Neural cell (in vitro differentiated cells): ENCODE results near the gene SLC5A5.

ENCODE experiments used
- EP300 ChIP-seq: fragments of 450-650 bp; conservative IDR thresholded peaks from 2 replicates; pipeline ENCODE4 v1.6.1; 2014; ENCODE audit warnings: antibody characterized with exemption, mild to moderate bottlenecking, moderate library complexity; ENCODE audit not compliant: poor library complexity, severe bottlenecking
- EZH2 ChIP-seq: fragments of 200-600, 300-800 bp; shearing (Covaris generic), sonication (generic); IDR thresholded peaks from 2 replicates; pipeline ENCODE4 v1.6.1; 2014; ENCODE audit warnings: antibody characterized with exemption, low read length, borderline replicate concordance, mild to moderate bottlenecking; ENCODE audit not compliant: insufficient read depth, poor library complexity, severe bottlenecking
- POLR2AphosphoS5 ChIP-seq: IDR thresholded peaks from 2 replicates; pipeline ENCODE4 v1.6.1; 2012
- SMC3 ChIP-seq: fragments of 450-650 bp; conservative IDR thresholded peaks from 2 replicates; pipeline ENCODE4 v1.6.1; 2014; ENCODE audit warnings: antibody characterized with exemption, mild to moderate bottlenecking, moderate library complexity; ENCODE audit not compliant: poor library complexity
- TAF1 ChIP-seq: IDR thresholded peaks from 2 replicates; pipeline ENCODE4 v1.6.1; 2012; ENCODE audit warnings: low read depth
- TF ChIP-seq, protein P1 (sequence below): IDR thresholded peaks from 2 replicates; pipeline ENCODE4 v1.6.1; 2012; ENCODE audit warnings: borderline replicate concordance
- TF ChIP-seq, protein P2 (sequence below): fragments of 450-650 bp; IDR thresholded peaks from 2 replicates; pipeline ENCODE4 v1.5.1; 2014; ENCODE audit warnings: antibody characterized with exemption, mild to moderate bottlenecking, moderate library complexity; ENCODE audit not compliant: poor library complexity, severe bottlenecking

DNA sequence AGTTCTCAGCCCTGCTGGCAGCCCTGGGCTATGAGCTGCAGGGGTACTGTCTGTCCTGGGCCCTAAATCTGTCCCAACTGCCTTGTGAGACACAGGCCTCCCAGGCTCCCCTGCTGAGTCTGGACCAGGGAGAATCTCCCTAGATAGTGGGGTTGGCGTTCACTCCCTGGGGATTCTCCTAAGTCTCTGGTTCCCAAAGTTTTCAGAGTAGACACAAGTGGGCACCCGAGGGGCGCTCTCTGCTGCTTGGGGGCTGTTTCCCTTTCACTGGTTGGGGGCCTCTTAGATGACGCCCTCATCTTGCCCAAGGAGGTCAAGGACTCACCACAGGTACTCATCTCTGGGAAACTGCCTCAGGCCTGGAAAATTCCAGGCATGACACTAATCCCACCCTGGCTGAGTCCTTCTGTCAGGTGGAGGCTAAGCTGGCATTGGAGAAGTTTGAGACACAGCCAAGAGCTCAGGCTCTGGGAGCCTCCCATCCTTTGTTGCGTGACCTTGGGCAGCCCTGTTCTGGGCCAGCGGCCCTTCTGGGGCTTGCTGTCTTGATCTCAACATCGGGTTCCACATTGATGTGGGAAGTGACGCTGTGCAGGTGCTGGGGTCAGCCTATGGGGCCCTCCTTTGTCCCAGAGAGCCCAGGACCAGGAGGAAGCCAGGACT lies 8.1 kb upstream of the SLC5A5 start:
- TF ChIP-seq TAF1: no peak
- TF ChIP-seq, protein P1, sequence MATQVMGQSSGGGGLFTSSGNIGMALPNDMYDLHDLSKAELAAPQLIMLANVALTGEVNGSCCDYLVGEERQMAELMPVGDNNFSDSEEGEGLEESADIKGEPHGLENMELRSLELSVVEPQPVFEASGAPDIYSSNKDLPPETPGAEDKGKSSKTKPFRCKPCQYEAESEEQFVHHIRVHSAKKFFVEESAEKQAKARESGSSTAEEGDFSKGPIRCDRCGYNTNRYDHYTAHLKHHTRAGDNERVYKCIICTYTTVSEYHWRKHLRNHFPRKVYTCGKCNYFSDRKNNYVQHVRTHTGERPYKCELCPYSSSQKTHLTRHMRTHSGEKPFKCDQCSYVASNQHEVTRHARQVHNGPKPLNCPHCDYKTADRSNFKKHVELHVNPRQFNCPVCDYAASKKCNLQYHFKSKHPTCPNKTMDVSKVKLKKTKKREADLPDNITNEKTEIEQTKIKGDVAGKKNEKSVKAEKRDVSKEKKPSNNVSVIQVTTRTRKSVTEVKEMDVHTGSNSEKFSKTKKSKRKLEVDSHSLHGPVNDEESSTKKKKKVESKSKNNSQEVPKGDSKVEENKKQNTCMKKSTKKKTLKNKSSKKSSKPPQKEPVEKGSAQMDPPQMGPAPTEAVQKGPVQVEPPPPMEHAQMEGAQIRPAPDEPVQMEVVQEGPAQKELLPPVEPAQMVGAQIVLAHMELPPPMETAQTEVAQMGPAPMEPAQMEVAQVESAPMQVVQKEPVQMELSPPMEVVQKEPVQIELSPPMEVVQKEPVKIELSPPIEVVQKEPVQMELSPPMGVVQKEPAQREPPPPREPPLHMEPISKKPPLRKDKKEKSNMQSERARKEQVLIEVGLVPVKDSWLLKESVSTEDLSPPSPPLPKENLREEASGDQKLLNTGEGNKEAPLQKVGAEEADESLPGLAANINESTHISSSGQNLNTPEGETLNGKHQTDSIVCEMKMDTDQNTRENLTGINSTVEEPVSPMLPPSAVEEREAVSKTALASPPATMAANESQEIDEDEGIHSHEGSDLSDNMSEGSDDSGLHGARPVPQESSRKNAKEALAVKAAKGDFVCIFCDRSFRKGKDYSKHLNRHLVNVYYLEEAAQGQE: no peak
- TF ChIP-seq, protein P2, sequence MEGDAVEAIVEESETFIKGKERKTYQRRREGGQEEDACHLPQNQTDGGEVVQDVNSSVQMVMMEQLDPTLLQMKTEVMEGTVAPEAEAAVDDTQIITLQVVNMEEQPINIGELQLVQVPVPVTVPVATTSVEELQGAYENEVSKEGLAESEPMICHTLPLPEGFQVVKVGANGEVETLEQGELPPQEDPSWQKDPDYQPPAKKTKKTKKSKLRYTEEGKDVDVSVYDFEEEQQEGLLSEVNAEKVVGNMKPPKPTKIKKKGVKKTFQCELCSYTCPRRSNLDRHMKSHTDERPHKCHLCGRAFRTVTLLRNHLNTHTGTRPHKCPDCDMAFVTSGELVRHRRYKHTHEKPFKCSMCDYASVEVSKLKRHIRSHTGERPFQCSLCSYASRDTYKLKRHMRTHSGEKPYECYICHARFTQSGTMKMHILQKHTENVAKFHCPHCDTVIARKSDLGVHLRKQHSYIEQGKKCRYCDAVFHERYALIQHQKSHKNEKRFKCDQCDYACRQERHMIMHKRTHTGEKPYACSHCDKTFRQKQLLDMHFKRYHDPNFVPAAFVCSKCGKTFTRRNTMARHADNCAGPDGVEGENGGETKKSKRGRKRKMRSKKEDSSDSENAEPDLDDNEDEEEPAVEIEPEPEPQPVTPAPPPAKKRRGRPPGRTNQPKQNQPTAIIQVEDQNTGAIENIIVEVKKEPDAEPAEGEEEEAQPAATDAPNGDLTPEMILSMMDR: no peak
- TF ChIP-seq EP300: no peak
- TF ChIP-seq POLR2AphosphoS5: no peak
- TF ChIP-seq EZH2: no peak
- no peak for TF ChIP-seq SMC3
